Bronchial epithelial cell (primary cell): ENCODE data around the gene SMAD1. TPM values are rescaled to one million over a fixed set of nuclear protein-coding genes. Genes with fewer than 3 reads are reported as not detected.

Source experiments
- DNase-seq: peaks from one replicate; pipeline ENCODE4 v3.0.0-alpha.2; 2010; ENCODE audit warnings: low read depth
- FAIRE-seq: peaks from 2 replicates; lab custom pipeline; 2011; peaks lifted over from hg19 to GRCh38; lab: Jason Lieb, UNC
- H3K27me3 ChIP-seq: 2 replicates; pipeline ENCODE4 v1.5.1; 2011; ENCODE audit warnings: low read length; ENCODE audit not compliant: control insufficient read depth, insufficient read depth
- H3K36me3 ChIP-seq: 2 replicates; pipeline ENCODE4 v1.5.1; 2011; ENCODE audit warnings: low read length; ENCODE audit not compliant: control insufficient read depth, insufficient read depth
- H3K4me3 ChIP-seq: 2 replicates; pipeline ENCODE4 v1.5.1; 2011; ENCODE audit warnings: mild to moderate bottlenecking, low read depth, low read length, control low read depth
- CTCF ChIP-seq: IDR thresholded peaks from 2 replicates; pipeline ENCODE4 v1.5.1; 2011; ENCODE audit warnings: mild to moderate bottlenecking, moderate library complexity, low read length, control low read depth, inconsistent platforms; ENCODE audit not compliant: insufficient read depth, severe bottlenecking
- total RNA-seq: library from RNA; depleted of rRNA; stranded (reverse); fragments of >200 nt; gene quantifications from 2 replicates; pipeline ENCODE4 v1.2.1, GENCODE V29; 2014

SMAD1 gene
- 11.1 and 16.6 TPM in 2 replicates for total RNA-seq

GRCh38 chr4:145481164-145481941 is at the start of gene SMAD1:
Gene SMAD1 (plus strand): TSS chr4:145481853. CDS start chr4:145514614, 32,761 bp downstream.
- peak within 1 kb of the TSS; percentile 86 for H3K4me3 ChIP-seq
- TF ChIP-seq CTCF = no peak
- FAIRE-seq (no peak), DNase-seq (peak; percentile 60)
- H3K27me3 ChIP-seq = no peaks in the 10 kb centered on the region
- no peaks in the 10 kb centered on the region for H3K36me3 ChIP-seq

- Histone ChIP-seq H3K4me3 (no peak overlapping the region), H3K36me3 (no peaks in the 10 kb centered on the region), H3K27me3 (no peaks in the 10 kb centered on the region)
- DNase-seq = no peak
- no peak for TF ChIP-seq CTCF
- FAIRE-seq = no peak
Observed at GRCh38 chr4:145433684-145434083, 48.0 kb upstream of the SMAD1 start.

GRCh38 chr4:145435646-145436045 is 46.0 kb upstream of the SMAD1 start:
- Histone ChIP-seq H3K36me3 (no peaks in the 10 kb centered on the region), H3K4me3 (no peak overlapping the region), H3K27me3 (no peaks in the 10 kb centered on the region)
- FAIRE-seq = no peak
- TF ChIP-seq CTCF = no peak
- peak; percentile 59 for DNase-seq

GRCh38 chr4:145436114-145436513 is 45.5 kb upstream of the SMAD1 start:
- Histone ChIP-seq H3K4me3 (no peak overlapping the region), H3K36me3 (no peaks in the 10 kb centered on the region), H3K27me3 (no peaks in the 10 kb centered on the region)
- DNase-seq = no peak
- no peak for TF ChIP-seq CTCF
- no peak for FAIRE-seq

GRCh38 chr4:145436796-145437195 is 44.9 kb upstream of the SMAD1 start:
- H3K36me3 ChIP-seq = no peaks in the 10 kb centered on the region
- H3K27me3 ChIP-seq = no peaks in the 10 kb centered on the region
- no peak overlapping the region for H3K4me3 ChIP-seq
- no peak for TF ChIP-seq CTCF
- FAIRE-seq (no peak), DNase-seq (no peak)

GRCh38 chr4:145437466-145437865 is 44.2 kb upstream of the SMAD1 start:
- DNase-seq = peak; percentile 65
- no peak for FAIRE-seq
- H3K4me3 ChIP-seq = no peak overlapping the region
- TF ChIP-seq CTCF = no peak
- no peaks in the 10 kb centered on the region for H3K27me3 ChIP-seq
- no peaks in the 10 kb centered on the region for H3K36me3 ChIP-seq
